GM12873 (cell line): ENCODE results near the gene SLC37A1.

Source experiments
- TF ChIP-seq, protein P1 (sequence below): IDR thresholded peaks from 2 replicates; pipeline ENCODE4 v1.5.1; 2012; ENCODE audit warnings: low read depth, mild to moderate bottlenecking, moderate library complexity, low read length, control low read depth; ENCODE audit not compliant: insufficient read depth; ENCODE audit errors: missing control alignments

The SLC37A1 gene

DNA sequence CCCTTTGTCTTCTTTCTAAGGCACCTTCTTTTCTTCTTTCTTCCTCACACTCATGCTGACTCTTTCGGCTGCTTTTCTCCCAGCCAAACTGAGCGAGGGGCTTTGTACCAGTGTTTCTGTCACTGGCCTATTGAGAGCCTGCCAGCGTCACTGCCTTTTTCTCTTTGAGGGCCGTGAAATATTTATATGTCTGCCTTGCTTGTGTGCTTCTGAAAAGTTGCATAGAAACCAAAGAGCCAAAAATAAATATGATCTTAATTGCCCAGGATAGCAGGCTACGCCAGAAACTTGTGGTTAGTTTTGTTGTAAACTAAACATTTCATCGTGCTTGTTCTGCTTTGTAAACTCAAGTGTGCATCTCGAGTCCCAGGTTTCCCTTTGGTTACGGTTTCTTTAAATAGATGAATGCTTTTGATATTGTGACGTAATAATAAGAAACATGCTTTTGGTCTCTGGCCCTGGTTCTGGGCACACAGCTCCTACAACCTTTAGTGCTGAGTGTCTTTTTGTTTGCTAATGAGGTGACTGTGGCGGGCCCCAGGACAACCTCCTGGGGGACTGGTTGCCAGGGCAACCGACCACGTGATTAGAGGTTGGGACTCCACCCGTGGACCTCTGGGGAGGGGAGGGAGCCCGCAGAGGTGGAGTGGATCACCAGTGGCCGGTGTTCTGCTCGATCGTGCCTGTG, 10.8 kb downstream of the SLC37A1 start:
- TF ChIP-seq, protein P1, sequence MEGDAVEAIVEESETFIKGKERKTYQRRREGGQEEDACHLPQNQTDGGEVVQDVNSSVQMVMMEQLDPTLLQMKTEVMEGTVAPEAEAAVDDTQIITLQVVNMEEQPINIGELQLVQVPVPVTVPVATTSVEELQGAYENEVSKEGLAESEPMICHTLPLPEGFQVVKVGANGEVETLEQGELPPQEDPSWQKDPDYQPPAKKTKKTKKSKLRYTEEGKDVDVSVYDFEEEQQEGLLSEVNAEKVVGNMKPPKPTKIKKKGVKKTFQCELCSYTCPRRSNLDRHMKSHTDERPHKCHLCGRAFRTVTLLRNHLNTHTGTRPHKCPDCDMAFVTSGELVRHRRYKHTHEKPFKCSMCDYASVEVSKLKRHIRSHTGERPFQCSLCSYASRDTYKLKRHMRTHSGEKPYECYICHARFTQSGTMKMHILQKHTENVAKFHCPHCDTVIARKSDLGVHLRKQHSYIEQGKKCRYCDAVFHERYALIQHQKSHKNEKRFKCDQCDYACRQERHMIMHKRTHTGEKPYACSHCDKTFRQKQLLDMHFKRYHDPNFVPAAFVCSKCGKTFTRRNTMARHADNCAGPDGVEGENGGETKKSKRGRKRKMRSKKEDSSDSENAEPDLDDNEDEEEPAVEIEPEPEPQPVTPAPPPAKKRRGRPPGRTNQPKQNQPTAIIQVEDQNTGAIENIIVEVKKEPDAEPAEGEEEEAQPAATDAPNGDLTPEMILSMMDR: no peak

DNA sequence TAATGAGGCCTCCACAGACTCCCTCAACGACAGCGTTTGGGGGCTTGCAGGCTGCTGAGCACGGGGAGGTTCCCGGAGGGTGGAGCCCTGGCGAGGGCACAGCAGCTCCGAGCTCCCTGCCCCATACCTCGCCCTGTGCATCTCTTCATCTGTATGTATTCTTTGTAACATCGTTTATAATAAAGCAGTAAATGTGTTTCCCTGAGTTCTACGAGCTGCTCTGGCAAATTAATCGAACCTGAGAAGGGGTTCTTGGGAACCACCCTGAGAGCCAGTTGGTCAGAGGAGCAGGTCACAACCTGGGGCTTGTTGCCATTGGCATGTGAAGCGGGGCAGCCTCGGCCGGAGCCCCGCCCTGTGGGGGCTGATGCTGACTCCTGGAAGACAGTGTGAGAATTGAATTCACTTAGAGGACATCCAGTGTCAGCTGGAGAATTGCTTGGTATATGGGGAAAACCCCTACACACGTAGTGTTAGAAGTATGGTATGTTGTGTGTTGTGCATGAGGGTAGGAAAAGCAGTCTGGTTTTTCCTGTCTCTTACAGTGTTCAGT, 11.5 kb downstream of the SLC37A1 start:
- TF ChIP-seq, protein P1: no peak

DNA sequence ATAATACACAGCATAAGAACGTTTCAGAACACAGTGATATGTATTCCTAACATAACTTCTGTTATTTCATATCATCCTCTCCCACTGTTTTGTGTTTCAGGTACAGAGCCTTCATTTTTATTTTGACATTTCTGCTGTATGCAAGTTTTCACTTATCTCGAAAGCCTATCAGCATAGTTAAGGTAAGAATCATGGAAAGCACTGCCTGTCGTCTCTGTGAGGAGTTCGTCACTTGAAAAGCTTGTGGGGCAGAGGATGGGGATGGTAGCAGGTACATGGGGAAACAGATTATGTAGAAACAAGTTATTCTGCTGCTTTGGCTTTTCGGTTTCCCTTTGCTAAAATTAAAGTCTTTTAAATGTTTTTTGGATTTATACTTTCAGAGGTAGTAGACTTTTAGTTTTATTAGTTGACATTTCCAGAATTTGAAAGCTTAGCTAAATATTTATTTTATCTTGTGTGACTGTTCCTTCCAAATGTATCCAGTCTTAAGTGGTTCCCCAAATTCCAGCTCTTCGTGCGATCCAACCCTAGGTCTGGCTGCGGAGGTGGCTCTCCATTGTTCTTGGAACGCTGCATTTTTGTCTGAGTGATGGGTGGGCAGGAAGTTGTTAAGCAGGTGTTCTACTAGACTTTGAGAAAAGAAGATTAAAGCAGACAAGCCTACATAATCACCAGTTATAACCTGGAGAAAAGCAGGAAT, 12.2 kb downstream of the SLC37A1 start:
- TF ChIP-seq, protein P1: no peak

DNA sequence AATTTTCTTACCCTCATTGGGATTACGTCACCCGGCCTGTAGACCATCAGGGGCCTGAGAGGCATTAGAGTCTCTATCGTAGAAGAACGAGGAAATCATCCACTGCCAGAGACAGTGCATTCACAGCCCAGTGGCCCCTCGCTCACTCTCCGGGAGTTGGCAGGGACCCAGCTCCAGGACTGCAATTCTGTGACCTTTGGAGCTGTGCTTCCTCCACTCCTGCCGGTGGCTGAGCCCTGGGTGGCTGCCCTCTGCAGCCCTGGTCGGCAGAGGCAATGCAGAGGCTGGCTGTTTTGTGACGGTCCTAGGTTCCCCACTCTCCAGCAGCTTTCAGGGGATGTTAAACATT, 12.7 kb downstream of the SLC37A1 start:
- TF ChIP-seq, protein P1: no peak

DNA sequence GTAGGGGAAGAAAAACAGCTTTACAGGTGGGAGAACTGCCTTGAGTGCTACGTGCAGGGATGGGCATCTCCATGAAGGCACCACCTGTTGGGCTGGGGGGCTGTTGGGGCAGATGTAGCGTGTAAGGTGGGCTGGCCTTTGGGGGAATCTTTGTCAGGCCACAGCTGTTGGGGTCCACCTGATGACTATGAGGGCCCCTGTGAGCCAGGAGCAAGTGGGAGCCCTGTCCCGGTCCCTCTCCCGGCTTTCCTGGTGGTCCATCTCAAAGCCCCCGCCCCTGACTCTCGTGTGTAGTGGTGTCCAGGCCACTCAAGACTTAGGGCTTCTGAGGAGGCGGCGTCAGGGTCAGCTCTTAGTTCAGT, 13.5 kb downstream of the SLC37A1 start:
- TF ChIP-seq, protein P1: no peak

DNA sequence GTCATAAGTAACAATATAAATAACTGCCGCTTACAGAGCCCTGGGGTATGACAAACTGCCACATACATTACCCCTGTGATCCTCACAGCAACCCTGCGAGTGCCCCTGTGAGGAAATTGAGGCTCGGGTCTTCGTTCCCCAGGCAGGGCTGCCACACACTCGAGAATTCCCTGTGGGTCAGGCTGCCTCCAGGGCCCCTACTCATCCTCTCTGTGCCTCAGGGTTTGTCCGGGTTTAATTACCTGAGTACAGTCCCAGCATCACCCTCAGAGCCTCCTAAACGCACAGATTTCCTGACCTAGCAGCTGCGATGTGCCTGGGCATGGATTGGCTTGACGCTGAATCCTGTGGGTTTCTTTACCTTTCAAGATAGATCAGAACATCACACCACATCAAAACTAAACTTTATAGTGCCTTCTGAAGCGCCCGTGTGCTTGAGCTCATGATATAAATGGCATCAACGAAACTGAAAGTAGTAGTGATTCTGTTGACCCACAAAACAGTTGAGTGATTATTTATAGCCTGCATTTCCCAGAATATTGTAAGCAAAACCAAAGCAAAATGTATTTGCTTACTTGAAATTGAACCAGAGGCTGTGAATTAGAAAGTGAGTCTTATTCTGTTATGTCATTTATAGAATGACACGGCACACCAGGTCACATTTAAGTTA, 14.0 kb downstream of the SLC37A1 start:
- TF ChIP-seq, protein P1: no peak

DNA sequence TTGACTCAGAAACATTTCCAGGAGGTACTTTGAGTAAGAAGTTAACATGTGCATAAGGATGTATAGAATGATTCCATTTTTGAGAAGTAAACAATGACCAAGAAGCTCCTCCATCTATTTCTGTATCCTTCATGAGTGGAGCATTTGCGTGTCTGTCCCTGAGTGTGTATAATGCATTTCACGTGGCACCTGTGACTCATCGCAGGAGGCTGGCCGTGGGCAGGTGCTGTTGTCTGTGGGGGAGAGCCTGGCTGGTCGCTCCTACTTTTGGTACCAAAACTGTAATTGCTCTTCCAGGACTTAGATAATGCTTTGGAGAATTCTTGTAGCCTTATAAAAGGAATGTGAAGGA, 16.5 kb downstream of the SLC37A1 start:
- TF ChIP-seq, protein P1: no peak
